ENCODE measurements around the gene CEP72.

The CEP72 gene, protein sequence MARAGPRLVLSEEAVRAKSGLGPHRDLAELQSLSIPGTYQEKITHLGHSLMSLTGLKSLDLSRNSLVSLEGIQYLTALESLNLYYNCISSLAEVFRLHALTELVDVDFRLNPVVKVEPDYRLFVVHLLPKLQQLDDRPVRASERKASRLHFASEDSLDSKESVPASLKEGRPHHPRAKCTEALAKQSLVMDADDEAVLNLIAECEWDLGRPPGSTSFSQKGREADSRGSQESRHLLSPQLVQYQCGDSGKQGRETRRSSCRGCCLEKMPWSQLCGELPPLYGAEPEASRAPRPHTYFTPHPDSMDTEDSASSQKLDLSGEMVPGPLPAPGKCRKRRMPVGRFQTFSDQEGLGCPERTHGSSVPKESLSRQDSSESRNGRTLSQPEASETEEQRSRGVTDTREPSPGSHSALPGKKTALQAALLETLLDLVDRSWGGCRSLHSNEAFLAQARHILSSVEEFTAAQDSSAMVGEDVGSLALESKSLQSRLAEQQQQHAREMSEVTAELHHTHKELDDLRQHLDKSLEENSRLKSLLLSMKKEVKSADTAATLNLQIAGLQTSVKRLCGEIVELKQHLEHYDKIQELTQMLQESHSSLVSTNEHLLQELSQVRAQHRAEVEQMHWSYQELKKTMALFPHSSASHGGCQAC

DNA sequence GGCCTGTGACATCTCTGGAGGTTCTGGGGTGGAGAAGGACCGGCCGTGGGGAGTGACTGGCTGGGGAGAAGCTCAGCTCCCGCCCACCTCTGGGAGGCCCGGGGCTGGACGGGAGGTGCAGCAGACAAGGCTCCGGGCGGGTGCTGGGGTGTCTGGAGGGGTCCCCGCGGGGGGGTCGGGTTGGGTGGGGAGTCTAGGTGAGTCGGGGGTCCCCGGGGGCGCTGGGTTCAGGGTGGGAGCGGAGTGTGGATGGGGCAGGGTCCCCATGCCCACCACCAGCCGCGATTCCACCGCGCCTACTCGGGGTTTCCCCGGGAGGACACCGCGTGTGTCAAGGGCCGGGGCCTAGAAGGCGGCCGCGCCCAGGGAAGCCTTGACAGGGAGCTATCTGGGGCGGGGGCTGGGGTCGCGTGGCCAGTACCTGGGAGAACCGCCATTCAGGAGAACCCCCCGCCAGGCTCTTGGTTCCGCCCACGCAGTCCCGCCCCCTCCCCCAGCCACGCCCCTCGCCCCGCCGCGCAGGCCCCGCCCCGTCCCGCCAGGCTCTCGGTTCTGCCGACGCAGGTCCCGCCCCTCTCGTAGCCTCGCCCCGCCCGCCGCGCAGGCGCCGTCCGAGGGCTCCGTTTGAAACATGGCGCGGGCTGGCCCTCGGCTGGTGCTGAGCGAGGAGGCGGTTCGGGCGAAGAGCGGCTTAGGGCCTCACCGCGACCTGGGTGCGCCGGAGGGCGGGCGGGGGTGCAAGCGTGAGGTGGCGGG lies at the start of gene CEP72:
TSS of gene CEP72 (plus strand) at position 610 of the 756 bp plus-strand sequence. CDS start at position 632, 22 bp downstream.
- TF ChIP-seq, protein P1, sequence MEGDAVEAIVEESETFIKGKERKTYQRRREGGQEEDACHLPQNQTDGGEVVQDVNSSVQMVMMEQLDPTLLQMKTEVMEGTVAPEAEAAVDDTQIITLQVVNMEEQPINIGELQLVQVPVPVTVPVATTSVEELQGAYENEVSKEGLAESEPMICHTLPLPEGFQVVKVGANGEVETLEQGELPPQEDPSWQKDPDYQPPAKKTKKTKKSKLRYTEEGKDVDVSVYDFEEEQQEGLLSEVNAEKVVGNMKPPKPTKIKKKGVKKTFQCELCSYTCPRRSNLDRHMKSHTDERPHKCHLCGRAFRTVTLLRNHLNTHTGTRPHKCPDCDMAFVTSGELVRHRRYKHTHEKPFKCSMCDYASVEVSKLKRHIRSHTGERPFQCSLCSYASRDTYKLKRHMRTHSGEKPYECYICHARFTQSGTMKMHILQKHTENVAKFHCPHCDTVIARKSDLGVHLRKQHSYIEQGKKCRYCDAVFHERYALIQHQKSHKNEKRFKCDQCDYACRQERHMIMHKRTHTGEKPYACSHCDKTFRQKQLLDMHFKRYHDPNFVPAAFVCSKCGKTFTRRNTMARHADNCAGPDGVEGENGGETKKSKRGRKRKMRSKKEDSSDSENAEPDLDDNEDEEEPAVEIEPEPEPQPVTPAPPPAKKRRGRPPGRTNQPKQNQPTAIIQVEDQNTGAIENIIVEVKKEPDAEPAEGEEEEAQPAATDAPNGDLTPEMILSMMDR (IDR thresholded peaks at IDR 0.05; ENCODE audit: low read length, missing control alignments): no peak
- DNase-seq (ENCODE audit: low read depth): peak; percentile 82
- peak within 1 kb of the TSS; percentile 76 for H3K4me3 ChIP-seq (replicated peaks; ENCODE audit: low read depth, low read length)

DNA sequence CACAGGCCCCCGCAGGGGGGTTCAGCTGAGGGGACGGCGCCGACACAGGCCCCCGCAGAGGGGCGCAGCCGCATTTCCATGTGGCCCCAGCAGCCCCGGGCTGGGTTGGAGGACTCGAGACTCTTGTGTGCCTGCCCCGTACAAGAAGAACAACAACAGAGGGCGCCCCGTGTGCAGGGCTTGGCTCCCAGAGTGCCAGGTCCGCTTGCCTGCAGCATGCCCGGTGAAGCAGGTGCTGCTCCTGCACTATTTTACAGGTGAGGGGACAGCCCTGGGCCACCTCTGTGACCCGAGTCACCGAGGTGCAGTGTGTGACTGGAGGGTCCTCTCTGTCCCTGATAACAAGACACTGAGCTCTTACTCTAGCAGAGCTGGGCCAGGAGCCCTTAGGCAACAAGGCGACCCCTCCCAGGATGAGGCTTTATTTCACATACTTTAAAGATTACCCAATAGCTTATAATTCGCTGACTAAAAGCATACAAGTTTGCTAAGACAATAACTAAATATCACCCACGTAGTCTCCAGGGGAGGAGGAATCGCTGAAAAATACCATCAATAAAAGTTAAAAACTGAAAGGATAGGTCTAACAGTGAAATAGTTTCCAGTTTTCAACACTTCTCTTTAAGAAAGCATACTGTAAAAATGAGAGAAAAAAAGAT lies 46.2 kb upstream of the CEP72 start:
- peak; percentile 12 for DNase-seq (ENCODE audit: low read depth)
- no peak overlapping the region for H3K4me3 ChIP-seq (replicated peaks; ENCODE audit: low read depth, low read length)
- TF ChIP-seq, protein P1 (IDR thresholded peaks at IDR 0.05; ENCODE audit: low read length, missing control alignments): no peak

DNA sequence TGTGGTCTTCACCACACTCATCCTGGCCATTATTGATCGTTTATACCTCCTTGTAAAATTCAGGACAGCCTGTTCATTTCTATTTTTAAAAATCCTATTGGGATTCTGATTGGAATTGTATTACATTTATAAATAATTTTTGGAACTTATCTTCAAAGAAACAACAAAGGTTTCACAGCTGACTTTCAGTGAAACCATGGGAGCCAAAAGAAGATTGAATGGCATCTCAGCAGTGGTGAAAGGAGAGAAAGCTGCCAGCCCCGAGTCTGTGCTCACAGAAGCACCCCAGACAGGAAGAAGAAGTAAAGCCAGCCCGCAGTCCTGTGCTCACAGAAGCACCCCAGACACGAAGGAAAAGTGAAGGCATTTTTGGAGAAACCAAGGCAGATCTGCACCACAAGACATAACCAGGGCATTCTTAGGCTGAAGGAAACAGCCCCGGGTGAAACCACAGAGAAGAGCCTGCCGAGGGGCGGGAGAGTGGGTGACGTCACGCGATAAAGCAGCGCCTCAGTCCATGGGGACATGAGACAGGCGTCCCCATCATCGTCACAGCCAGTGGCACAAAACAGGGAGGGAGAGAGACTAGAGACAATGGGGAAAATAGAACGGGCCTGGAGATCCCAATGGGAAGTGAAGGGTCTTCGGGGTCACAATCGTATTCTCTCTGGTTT lies 45.4 kb upstream of the CEP72 start:
- TF ChIP-seq, protein P1 (IDR thresholded peaks at IDR 0.05; ENCODE audit: low read length, missing control alignments): no peak
- no peak overlapping the region for H3K4me3 ChIP-seq (replicated peaks; ENCODE audit: low read depth, low read length)
- no peak for DNase-seq (ENCODE audit: low read depth)

DNA sequence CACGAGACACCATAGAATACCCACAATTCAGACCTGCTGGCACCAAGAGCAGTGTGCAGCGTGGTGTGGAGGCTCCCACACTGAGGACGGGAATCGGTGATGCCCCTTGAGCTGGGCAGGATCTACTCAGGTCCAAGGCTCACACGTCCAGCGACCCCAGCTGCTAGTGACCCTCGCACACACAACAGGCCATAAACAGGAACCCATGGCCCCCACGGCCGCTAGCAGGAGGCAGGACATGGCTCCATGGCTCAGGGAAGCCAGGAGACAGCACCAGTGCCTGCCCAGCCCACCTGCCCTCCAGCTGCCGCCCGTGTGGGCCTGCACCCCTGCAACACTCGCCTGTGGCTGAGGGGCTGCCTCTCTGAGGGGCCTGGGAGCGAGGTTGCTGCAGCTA lies 44.5 kb upstream of the CEP72 start:
- TF ChIP-seq, protein P1 (IDR thresholded peaks at IDR 0.05; ENCODE audit: low read length, missing control alignments): no peak
- no peak for DNase-seq (ENCODE audit: low read depth)
- no peak overlapping the region for H3K4me3 ChIP-seq (replicated peaks; ENCODE audit: low read depth, low read length)

DNA sequence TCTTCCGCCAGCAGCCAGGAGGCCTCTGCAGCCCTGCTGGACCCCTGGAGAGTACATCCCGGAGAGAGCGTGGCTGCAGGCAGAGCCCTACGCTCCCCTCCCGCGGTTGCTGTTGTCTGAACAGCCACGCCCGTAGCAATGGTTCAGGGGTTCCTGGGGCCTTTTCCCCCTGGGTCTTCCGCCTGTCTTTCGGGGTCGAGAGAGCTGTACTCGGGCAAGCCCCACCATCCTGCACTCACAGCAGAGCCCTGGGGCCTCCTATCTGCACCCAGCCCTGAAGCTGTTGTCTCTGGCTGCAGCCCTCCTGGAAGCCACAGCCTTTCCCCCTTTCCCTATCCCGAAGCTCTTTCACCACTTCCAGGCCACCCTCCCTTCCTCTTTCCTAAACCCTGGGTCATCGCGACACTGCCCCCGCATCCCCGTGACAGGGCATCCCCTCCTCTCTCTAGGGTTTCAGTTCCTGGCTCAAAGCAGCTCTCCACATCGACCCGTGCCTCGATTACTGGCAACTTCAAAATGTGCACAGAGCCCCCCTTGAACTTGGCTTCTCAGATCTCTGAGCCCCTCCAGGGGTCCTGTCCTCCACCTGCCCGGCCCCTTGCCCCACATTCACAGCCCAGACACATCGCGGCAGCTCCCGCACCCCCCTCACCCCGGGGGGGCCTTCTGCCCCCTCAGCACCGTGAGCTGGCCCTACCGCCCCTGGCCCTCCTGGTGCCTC lies 43.9 kb upstream of the CEP72 start:
- H3K4me3 ChIP-seq (replicated peaks; ENCODE audit: low read depth, low read length): no peak overlapping the region
- no peak for DNase-seq (ENCODE audit: low read depth)
- TF ChIP-seq, protein P1 (IDR thresholded peaks at IDR 0.05; ENCODE audit: low read length, missing control alignments): no peak
